GM19463 (cell line): ENCODE measurements around the gene TBXAS1.

Experiments used
- ATAC-seq: cut with Tn5 transposase; IDR thresholded peaks from one replicate; pipeline ENCODE4 v1.9.1; 2021; ENCODE audit warnings: mild to moderate bottlenecking, moderate library complexity; ENCODE audit not compliant: unreplicated experiment

The TBXAS1 gene

DNA sequence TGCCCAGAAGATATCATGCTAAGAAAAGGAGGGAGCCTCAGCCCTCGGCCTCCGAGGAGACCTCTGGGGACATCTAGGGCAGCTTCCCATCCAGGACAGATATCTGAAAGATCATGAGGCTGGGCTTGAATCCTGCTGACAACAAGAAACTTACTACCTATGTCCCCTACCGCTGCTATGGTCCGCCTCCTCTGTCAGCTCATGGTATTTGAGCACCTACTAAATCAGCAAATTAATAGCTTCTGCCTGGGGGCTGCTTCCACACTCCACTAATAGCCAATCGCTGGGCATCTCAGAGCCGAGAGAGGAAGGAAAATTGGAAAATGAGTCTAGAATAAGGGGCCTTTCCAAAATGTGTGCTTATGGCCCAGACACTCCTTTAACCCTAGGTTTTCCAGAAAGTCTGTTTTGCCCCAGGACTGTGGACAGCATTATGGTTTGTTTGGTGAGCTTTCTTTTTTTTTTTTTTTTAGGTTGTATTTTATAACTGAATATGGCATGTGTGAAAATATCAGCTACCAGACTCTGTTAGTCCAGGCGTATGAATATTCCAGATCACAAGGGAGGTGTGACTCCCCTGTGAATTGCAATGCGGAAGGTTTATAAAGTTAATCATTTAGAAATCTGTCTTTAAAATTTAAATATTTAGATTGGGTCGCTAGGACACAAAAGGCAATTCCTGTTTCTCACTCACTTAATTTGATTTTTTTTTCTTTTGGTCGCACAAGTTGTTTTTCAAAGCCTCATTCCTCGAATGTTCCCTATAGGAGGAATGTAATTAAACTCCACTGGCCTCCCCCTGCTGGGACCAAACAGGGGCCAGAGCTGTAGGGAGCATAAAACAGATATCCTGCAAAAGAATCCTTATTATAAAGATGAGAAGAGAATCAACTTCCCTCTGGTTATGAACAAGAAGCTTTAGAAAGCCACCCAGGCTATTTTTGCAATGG is 144.3 kb downstream of the TBXAS1 start:
- ATAC-seq = no peak

DNA sequence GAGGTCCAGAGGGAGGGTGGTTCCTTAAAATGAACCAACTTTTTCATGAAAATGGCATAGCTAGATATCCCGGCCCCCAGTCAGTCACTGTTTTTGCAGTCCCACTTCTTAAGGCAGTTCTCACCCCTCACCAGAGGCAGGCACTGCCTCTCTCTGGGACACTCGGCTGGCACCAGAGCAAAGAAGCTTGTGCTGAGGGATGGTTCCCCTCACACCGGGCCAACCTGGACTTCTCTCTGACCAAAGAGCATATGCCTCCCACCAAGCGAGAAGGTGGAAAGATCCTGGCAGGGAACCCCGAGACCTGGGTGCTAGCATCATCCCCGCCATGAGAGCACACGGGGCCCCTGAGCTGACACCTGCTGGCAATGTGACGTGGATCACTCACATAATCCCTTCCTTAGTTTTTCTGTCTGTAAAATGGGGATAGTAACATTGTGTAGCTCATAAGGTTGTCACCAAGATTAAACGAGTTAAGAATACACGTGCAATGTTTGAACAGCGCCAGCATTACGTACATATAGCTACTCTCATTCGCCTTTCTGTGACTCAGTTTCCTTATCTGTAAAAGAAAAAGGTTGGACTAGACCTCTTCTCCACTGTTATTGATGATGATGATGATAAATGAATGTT is 145.2 kb downstream of the TBXAS1 start:
- no peak for ATAC-seq

DNA sequence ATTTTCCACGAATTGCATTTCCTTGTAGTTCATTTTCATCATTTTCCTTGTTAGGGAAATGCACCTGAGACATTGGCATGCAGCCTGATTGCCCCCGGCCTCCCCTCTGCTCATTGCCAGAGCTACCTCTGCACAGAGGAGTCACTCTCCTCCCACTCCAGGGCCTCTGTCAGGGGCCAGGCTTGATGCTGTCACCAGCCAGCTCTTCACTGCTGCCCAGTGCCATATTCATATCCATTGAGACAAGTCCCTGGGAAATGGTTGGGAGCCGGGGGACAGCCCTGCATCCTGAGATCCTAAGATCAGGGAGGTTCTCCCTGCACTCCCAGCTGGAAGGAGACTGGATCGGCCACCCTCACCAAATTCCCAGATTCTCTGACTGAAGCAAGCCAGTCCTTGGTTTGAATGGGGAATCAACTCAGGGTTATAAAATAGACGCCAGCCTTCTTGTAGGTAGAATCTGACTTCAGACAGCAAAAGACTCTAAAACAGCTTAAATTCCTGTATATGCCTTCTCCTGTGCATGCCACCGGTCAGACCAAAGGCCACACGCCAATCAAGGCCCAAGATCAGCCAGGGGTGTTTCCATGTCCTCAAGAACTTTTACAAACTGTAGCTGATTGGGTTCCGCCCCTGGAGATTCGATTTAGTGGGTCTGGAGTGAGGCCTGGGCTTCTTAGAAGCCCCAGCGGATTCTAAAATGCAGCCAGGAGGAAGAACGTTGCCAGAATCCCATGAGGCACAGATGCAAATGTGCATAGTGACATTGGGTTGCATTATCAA is 147.2 kb downstream of the TBXAS1 start:
- no peak for ATAC-seq

DNA sequence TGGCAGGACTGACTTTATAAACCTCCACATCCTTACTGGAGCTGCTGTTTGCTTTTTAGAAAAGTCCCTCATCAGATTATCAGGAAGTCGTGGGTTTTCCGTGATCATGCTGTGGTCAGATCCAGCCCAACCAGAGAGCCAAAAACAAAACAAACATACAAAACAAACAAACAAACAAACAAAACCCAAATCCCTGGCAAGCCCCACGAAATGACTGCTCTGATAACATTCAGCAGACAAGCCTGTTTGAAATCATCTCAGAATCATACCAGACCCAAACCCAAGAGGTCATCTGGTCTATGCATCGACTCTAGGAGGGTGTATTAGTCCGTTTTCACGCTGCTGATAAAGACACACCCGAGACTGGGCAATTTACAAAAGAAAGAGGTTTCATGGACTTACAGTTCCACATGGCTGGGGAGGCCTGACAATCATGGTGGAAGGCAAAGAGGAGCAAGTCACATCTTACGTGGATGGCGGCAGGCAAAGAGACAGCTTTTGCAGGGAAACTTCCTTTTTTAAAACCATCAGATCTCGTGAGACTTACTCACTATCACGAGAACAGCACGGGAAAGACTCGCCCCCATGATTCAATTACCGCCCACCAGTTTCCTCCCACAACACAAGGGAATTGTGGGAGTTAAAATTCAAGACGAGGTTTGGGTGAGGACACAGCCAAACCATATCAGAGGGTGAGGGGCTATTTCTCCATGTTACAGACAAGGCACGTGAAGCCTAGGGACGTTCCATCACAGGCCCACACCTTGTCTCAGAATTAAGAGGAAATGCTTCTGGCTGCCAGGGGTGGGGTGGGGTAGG is 148.0 kb downstream of the TBXAS1 start:
- ATAC-seq = no peak

DNA sequence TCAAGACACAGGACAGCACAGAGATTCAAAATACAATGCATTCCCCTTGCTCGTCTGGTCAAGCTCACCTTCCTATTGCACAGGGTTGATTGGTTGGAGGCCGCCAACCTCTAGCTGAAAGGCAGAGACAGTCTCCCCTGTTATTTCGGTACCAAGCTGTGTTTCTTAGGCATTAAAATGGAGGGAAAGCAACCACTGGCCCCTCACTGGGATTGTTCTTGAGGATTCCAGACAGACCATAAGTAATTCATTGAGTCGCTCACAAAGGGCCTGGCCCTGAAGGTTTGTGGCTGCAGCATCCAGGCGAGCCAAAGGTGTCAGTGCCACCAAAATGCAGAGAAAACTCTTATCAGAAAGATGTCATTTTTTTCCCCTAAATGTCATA is 152.4 kb downstream of the TBXAS1 start:
- ATAC-seq = no peak

DNA sequence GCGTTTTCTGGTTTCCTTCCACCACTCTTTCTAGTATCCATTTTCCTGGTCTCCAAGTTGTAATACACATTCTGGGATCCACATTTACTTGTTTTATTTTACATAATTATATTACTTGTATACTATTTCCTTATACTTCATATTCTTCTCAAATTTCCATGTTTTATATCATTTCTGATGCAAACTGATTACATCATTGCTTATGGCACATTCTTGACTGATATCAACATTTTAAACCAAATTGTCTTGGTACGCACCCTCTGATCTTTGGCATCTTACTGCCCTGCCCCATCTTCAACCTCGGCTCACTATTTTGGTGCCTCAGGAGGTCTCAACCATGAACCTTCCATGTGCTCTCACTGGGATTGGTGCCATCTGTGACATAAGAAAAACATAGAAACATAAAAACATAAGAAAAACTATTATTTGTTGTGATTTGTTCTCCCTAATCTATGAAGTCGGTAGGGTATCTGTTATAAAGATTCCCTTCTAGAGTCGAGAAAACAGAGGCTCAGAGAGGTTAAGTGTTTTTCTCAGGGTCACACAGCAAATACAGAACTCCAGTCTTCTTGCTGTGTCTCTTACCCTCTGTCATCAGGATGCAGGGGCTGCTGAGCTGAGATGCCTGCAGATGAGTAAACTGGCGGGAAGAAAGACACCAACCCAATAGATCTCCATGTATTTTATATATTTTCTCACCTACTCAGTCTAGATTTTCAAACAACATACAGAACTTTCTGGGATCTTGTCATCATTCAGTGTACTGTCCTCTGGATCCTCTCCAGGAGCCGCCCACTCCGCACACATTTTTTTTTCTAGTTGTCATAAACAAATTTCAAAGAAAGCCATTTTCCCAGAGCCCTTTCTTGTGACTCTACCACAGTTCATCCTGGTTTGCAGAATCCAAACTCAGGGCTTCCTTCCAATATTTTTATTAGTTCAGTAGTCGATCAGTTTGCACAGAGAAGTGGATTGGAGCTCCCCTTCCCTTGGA is 154.2 kb downstream of the TBXAS1 start:
- no peak for ATAC-seq

DNA sequence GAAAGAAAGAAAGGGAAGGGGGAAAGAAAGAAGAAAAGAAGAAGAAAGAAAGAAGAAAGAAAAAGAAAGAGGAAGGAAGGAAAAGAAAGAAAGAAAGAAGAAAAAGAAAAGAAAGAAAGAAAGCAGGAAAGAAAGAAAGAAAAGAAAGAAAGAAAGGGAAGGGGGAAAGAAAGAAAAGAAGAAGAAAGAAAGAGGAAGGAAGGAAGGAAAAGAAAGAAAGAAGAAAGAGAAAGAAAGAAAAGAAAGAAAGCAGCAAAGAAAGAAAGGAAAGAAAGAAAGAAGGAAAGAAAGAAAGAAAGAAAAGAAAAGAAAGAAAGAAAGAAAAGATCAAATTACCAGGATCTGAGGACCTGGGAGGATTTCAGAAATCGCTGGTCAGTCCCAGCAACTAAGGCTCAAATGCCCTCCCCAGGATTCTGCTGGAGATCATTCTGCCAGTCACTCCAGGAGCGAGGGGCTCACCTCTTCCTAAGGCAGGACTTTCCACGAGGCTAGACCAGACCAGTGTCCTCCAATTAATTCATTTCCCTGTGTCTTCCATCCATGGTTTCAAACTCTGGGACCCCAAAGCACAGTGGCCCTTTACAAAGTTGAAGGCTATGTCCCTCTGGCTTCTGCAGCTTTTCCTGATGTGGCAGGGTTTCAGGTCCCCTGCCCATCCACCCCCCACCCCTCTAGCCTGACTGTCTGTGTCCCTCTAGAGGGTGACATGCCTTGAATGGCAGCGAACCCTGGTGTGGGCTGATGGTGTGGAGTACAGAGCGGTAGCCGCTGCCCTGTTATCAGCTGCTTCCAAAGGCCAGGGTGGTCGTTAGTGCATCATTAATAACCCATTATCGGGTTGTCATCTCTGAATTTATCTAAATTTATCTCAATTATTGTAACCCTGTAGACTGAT is 155.8 kb downstream of the TBXAS1 start:
- ATAC-seq = no peak

DNA sequence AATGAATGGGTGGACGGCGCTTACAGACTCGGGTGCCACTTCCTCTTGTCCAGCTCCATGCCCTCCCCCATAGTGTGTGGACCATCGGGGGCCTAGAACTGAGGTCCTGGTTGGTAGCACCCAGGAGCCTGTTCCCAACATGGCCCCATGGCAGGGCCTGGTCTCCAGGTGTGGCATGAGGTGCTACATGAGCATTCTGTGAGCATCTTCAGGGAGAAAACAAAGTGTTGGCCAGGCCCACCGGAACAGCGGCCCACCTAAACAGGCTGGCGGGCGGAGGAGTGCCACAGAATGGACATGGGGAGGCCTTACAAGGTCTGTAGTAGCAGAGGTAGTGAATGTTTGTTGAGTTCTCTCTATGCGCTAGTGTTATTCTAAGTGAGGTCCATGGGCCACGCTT is 156.7 kb downstream of the TBXAS1 start:
- ATAC-seq = no peak

DNA sequence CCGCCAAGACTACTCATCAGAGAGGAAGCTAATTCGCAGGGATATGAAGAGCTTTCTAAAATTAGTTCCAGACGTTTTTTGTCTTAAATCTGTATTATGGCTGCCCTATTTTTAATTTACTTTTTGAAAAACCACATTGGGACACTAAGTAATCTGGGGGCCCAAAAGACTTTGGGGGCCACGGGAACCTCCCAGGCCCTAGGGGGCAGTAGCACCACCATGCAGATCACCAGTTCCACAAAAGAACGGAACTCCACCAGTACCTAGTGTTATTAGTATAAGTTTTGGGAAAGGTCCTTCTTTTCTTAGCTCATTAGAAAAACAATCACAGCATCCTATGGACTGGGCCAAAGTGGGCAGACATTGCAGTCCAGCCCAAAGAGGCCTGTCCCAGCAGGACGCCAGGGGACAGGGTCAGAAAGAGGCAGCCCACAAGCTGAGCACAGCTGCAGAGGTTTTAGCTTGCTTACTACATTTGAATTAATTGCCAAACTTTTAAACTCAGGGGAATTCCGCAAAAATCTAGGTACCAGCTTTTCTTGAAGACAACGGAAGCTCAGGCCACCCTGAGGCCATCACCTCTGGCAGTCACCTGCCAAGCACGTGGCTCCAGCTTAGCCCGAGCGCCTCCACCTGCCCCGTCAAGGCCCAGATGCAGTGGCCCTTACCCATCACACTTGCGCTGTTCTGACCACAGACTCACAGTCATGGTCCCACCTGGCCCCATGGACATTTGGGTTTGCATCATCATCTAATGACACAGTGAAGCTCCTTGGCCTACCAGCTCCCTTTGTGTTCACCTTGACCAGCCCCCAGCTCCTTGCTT is 158.8 kb downstream of the TBXAS1 start:
- ATAC-seq = no peak

DNA sequence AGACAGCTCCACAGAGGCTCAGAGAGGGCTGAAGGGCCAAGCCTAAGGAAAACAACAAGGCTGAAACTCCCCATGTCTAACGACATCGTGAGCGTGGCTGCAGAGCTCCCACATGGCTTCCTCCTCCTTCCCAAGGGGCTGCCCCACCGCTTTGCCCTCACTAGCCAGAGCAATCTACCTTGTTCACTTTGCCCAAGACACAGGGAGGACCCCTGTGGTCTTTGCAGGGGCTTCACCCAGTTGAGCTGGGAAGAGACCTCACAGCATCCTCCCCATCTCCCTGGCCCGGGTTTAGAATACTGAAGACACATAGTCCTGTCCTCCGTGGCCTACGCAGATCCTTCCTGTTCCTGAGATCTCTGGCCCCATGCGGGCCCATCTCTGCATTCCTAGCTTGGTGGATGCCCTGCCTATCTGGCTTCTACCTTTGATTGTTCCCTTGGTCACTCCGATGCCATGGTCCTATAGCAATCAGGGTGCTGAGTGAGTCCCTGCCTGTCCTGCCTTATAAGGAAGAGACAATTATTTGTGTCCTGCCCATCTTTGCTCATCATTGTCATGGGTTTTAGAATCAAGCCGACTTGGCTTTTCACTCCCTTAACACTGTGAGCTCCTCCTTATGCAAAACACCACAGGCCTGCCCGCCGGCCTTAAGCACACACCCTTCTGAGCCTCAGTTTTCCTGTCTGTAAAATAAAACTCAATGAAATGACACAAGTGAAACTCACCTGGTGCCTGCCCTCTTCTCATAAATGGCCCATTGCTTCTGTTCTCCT is 160.5 kb downstream of the TBXAS1 start:
- no peak for ATAC-seq

DNA sequence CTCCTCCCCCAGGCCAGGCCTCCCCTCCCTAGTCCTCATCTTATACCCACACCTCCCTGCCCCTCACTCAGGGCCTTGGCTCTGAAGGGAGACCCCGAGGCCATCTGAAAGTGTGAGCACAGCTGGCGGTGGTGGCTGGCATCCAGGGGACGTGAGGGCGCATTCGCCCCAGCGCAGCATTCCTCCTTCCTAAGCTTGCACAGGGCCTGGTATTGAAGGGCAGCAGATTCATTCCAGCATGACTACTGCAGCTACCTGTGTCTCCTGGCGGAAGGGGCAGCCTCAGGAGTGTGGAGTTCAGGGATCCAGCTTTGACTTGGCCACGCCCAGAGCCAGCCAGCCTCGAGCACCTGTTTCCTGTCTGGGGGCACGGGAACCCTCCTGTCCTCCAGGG is 161.1 kb downstream of the TBXAS1 start:
- ATAC-seq = no peak

DNA sequence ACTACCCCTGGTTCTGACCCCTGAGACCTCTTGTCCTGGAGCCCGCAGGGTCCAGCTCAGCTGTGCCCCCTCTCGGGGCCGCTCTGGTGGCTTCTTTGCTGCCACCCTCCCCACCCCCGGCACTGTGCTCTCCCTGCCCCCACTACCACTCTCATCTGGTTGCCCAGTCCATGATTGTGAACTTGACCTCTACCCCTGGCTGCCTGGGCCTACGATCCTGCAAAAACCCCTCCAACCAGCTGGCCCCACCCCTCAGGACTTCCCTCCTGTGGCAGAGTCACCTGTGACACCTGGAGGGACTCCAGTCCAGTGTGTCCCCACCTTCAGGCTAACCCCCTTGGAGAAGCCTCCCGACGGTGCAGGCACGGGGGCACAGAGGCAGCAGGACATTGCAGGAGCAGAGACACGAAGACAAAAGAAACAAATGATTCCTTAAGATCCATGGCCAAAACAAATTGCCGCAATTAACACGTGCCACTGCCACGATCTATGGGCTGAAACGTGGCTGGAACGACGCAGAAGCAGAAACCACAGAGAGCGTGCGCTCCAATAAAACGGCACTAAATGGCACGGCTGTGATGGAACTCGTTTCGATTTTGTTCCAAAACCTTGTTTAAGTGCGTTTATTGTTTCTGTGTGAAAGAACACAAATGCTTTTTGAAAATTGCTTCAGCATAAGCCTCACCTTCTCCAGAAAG is 161.7 kb downstream of the TBXAS1 start:
- no peak for ATAC-seq

DNA sequence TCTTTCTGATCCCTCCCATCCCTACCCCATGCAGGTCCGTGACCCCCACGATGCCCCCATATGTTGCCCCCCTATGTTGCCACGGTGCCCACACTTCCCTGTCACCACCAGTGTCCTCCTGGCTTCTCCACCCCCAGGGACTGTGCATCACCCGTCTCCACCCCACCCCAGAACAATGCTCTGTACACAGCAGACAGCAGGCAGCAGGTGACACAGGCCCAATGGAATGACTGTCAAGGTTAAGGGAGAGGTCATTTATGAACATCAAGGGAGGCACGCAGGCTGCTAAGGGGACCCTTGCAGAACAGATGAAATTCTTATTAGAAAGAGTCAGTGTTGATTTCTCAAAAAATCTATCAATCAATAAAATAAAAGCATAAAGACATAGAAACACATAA is 162.2 kb downstream of the TBXAS1 start:
- ATAC-seq = no peak

DNA sequence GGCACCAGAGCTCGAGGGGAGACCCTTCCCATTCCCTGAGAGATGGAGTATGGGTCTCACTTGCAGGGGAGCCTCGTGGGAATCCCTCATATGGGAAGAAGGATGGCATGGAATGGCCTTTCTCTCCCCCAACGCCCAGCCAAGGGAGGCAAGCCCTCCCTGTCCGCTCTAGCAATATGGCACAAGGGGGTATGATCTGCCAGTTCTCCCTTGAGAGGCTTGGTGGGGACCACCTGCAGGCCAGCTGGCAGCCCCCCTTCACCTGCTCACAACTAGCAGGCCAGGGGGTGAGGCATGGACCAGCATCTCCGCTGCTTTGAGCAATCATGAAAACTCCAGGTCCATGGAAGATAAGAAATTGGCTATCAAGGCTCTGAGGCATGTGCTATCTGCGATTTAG is 162.8 kb downstream of the TBXAS1 start:
- ATAC-seq = no peak

DNA sequence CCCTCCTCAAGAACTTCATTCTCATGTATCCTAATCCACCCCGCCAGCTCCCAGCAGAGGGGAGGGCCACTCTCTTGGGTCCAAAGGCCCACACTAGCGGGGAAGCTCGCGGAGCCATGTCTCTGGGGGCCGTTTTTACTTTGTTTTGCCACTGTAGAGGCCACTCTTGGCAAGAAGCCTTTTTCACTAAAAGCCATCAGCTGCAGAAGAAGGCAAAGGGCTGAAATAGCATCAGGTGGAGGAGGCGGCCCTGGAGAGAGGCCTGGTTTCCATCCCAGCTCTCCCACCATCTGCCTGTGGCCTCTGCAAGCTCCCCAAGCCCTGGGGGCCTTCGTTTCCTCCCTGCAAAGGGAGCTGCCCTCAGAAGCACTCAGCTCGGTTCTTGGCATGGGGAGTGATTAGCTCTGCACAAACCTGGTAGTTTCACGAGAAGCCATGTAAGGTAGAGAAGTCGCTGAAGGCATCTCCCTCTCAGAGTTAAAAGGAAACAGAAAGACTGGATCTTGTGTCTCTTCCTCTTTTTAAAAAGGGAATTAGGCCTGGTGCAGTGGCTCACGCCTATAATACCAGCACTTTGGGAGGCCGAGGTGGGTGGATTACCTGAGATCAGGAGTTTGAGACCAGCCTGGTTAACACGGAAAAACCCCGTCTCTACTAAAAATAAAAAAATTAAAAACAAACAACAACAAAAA is 163.4 kb downstream of the TBXAS1 start:
- ATAC-seq = no peak

DNA sequence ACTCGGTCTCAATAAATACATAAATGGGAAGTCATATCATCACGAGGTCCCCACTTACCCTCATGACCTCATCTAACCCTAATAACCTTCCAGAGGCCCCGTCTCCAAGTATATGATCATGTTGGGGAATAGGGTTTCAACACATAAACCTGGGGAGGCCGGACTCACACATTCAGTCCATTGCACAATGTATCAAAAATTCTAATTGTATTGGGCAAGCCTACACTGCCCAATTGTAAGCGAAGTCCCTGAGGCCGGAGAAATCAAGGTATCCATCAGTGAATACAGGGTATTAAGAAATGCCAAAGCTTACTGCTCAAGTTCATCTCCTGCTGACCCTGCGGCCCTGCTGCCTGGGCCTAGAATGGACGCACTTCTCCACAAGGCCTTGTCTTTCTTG is 164.1 kb downstream of the TBXAS1 start:
- no peak for ATAC-seq
